HG03159 (cell line): Measurements from ENCODE around the gene COQ8A.
"Not testable (repeated sequence)": the region's sequence is repeated elsewhere in the genome, so short reads cannot be mapped to it uniquely, and the experiment has no call there.

Experiments
- ATAC-seq: cut with Tn5 transposase; IDR thresholded peaks from one replicate; pipeline ENCODE4 v1.9.1; 2021; ENCODE audit warnings: mild to moderate bottlenecking, moderate library complexity; ENCODE audit not compliant: unreplicated experiment

Gene COQ8A

DNA sequence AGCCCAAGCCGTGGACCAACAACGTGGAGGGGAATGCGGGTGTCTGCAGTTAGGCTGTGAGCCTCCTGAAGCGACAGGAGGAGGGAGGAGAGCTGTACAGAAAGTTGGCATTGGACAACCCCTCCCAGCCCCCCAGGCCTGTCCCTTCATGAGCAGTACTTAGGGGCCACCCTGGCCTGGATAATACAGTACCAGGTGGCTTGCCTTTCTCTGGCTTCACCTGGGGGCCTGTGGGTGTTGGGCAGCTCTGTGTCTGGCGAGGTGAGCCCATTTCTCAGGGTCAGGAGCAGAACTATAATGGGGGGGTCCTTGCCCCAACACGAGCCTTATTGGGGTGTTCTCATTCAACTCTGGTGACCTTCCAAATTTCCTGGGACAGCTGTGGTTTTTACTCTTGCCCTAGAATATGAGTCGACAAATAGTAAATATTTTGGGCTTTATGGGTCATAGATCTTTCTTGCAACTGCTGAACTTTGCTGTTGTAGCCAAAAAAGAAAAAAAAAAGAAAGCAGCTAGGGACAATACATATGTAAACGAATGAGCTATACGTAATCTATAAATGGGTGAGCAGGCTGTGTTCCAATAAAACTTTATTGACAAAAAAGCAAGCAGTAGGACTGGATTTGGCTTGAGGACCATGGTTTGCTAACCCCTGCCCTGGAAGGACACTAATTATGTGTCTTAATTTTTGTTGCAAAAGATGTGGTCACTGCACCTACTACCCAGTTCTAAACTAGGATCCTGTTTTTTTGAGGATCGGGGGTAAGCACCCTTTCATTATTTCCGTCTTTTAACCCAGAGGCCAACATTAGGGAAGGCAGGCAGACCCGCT, 11.4 kb downstream of the COQ8A start:
- no peak for ATAC-seq

DNA sequence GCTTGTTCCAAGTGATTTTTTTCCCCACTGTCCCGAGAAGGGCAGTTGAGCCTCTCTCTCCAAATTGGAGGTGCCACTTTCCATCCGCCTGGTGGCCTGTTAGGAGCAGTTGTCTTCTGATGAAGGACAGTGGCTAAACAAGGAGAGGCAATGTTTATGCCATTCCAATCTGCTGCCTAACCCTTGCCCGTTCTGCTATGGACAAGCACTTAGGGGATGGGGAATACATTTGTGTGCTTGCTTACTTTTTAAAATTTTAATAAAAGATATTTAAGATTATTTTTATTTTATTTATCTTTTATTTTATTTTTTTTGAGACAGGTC, 12.0 kb downstream of the COQ8A start:
- ATAC-seq, result no peak

DNA sequence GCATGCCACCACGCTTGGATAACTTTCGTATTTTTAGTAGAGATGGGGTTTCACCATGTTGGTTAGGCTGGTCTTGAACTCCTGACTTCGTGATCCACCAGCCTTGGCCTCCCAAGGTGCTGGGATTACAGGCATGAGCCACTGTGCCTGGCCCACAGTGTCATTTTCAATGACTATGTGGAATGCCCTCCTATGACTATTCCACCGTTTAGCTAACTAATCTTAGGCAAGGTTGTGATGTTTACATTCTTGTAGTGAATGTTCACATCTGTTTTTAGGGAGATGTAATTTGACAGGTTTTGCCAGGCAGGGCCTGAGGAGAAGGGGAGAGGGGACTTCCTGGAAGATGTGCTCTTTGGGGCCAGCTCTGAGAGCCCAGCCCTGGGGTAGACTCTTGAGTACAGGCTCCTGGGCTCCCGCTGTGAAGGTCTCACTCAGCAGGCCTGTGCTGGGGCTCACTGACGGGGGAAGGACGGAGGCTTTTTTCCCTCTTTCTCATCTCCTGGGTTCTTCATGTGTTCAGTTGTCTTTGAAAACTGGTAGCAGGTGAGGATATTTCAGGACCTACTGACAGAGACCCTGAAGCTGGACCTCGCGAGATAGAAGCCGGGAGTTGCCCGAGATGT, 13.2 kb downstream of the COQ8A start:
- no peak for ATAC-seq

DNA sequence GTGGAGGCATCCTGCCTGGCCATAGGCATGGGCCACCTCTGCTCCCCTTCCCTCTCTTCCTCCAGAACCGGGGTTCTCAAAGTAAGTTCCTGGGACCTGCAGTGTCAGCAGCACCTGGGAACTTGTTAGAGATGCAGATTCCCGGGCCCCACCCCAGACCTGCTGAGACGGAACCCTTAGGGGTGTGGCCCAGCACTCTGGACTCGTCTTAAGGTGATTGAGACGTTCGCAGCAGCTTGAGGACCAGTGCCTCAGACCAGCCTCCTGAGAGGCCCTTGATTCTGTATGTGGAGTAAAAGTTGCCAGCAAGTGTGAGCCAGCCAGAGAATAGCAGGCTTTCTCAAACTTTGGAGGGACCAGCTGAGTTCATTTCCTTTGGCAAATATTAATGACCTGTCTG, 14.2 kb downstream of the COQ8A start:
- no peak for ATAC-seq

DNA sequence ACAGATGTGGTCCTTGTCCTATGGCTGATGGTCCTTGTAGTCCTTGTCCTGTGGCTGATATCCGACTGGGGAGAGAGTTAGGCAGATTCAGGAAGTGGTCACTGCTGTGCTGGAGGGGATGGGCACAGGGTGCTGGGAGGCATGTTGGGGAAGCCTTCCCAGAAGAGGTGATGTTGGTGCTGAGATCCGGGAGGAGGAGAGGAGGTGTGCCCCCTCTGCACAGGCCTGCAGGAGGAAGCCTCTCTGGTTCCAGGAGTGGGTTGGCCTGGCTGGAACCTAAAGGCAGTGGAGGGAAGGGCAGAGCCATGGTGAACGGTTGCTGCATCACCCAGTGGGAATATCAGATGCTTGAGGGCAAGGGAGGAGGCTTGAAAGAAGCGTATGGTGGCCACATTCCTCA, 14.7 kb downstream of the COQ8A start:
- ATAC-seq, result no peak

DNA sequence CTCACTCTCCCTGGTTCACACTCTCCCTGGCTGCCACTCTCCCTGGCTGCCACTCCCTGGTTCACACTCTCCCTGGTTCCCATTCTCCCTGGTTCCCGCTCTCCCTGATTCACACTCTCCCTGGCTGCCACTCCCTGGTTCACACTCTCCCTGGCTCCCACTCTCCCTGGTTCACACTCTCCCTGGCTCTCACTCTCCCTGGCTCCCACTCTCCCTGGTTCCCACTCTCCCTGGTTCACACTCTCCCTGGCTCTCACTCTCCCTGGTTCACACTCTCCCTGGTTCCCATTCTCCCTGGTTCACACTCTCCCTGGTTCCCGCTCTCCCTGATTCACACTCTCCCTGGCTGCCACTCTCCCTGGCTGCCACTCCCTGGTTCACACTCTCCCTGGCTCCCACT, 15.8 kb downstream of the COQ8A start:
- not testable (repeated sequence) for ATAC-seq

DNA sequence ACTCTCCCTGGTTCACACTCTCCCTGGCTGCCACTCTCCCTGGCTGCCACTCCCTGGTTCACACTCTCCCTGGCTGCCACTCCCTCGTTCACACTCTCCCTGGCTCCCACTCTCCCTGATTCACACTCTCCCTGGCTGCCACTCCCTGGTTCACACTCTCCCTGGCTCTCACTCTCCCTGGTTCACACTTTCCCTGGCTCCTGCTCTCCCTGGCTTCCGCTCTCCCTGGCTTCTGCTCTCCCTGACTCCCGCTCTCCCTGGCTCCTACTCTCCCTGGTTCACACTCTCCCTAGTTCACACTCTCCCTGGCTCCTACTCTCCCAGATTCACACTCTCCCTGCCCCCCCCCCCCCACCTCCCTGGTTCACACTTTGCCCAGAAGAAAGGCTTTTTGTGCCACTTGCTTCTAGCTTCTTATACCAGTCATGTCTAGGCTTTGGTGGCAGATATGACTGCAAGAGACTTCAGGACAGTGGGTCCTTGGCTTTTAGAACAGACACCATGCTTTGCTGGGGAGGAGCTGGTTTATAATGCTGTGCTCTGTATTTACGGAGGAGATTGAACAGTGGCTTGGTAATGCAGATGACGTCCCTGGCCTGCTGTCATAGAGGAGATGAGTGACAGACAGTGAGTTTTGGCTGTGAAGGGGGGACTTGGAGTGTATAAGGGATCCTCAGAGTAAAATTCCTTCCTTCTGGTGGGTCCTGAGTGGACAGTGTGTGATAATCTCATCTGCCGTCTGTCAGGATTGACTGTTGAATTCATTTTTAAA, 17.0 kb downstream of the COQ8A start:
- ATAC-seq, result no peak

DNA sequence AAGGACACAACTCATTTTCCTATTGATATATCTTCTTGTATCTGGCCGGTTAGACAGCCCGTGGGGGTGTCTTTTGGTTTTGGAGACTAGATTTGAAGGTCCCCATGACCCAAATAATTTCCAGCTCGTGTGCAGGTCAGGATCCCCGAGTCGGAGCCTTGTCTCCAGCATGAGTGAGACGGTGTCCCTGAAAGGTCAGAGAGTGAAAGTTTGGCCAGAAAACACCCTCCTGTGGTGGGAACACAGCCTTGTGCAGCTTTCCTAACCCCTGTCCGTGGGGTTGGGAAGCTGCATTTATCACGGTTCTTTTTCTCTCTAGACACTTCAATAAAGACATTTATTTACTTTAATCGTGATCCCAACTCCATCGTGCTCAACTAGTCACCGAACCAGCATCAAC, 17.6 kb downstream of the COQ8A start:
- no peak for ATAC-seq

DNA sequence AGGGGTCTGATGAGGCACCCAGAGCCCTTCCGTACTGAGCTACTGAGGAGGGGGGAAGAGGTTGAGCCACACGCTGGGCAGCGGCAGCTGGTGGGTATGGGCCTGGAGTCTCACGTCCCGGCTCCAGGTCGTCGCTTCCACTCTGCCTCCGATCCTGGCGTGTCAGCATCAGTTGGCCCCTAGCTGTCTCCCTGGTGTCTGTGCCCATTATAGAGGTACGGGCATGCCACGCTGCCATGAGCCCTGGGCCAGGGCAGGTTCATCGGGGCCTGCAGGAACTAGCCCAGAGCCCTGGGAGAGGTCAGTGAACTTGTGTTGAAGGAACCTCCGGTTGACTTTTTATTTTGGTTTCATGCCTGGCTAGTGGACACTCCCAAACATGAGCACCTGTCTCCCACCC, 18.2 kb downstream of the COQ8A start:
- ATAC-seq, result no peak

DNA sequence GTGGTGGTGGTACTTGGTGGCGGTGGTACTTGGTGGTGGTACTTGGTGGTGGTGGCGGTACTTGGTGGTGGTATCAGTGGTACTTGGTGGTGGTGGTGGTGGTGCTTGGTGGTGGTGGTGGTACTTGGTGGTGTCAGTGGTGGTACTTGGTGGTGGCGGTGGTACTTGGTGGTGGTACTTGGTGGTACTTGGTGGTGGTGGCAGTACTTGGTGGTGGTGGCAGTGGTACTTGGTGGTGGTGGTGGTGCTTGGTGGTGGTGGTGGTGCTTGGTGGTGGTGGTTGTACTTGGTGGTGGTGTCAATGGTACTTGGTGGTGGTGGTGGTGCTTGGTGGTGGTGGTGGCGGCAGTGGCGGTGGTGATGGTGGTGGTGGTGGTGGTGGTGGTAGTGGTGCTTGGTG, 20.2 kb downstream of the COQ8A start:
- ATAC-seq, result no peak

DNA sequence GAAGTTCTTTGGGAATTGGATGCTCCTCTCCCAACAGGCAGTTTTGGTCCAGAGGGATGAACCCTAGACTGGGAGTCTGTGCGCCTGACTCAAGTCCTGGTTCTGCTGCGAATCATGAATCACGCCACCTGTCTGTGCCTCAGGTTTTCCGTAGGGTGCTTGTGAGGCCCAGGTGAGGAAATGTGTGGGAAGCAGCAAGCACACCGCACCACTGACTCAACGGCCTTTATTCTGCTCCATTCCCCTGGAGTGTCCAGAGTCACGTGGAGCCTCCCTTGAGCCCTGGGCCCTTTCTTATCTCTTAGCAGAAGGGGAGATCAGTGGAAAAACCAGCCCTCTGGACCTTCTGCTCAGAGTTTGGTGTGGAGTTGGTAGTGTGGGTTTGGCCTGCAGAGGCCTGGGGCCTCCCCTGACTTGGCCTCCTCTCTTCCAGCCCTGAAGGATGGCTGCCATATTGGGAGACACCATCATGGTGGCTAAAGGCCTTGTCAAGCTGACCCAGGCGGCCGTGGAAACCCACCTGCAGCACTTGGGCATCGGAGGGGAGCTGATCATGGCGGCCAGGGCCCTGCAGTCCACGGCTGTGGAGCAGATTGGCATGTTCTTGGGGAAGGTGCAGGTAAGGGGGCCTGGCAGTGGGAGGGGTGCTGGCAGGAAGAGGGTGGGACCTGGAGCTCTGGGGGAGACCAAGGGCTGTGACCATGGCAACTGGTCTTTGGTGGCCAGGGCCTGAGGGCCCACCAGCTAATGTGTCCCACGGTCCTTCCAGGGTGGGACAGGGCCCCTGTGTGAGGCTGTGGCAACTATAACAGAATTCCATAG, 21.1 kb downstream of the COQ8A start:
- no peak for ATAC-seq

DNA sequence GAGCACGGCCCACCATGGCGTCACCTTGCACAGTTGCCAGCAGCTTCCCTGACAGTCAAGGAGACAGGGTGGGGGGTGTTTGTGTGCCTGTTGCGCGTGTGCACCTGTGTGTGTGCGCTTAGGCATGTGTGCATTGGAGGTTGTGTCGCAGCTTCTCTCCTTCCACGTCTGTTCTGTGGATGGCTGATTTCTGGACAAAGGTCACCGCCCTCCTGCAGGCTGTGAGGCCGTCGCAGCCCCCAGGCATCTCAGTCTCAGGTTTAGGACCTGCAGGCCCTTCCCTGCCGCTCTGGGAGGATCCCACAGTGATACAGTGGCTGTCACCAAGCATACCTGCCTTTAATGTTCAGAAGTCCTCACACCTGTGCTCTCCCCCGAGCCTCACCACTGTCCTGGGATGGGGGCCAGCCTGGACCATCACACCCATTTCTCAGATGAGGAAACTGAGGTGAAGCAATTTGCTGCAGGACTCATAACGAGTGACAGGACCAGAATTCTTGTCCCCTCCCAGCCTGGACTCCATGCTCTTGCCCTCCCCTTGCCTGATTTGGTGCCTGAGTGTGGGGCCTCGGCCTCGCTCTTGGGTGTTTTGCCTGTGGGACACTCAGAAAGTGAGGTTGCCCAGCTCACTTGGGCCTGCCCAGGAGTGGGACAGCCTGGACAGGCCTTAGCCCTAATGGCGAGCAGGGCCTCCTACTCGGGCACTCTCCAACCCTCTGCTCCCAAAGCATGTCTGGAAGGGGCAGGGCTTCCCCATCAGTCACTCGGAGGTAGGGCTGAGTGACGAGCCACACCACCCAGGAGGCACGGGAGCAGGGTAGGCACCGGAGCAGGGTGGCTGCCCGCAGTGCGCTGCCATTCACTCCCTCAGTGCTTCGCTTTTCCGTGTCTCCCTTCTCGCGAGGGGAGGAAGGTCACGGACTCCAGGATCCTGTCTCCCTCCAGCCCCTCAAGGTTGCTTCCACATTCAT, 22.6 kb downstream of the COQ8A start:
- no peak for ATAC-seq

DNA sequence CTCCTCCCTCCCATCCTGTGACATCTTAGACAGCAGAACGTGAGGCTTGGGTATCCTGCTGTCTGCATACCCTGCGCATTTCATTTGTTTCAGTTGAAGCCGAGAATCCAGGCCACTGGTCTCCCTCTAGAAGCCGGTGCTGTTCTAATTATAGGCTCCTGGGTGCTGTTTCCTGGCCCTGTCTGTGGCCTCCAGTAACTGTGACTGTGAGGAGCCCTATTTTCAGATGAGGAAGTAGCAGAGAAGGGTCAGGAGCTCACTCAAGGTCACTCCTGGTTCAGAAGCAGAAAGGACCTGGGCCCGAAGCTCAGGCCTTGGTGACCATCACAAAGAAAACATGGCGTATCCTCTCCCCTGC, 24.0 kb downstream of the COQ8A start:
- ATAC-seq, result no peak

DNA sequence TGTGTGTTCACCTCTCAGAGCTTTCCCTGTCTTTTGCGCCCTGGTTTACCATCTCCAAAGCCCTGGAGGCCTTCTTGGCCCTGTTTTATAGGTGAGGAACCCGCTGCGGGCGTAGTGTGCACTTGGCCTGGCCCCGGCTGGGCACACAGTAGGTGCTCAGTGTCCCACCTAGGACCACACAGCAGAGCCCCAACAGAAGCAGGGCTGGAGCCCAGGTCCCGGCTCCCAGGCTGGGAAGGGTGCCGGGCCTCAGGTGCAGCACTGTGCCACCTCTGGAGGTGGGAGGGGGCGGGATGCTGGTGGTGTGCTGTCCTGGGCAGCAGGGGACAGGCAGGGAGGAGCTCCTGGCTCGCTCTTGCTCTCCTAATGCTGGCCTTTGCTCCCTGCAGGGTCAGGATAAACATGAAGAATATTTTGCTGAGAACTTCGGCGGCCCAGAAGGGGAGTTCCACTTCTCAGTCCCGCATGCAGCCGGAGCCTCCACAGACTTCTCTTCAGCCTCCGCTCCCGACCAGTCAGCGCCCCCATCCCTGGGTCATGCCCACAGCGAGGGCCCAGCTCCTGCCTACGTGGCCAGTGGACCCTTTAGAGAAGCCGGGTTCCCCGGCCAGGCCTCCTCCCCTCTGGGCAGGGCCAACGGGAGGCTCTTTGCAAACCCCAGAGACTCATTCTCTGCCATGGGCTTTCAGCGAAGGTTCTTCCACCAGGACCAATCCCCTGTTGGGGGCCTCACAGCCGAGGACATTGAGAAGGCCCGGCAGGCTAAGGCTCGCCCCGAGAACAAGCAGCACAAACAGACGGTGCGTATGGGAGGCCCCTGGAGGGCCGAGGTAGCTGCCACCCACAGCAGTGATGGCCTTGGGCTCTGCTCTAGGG, 24.8 kb downstream of the COQ8A start:
- ATAC-seq, result no peak

DNA sequence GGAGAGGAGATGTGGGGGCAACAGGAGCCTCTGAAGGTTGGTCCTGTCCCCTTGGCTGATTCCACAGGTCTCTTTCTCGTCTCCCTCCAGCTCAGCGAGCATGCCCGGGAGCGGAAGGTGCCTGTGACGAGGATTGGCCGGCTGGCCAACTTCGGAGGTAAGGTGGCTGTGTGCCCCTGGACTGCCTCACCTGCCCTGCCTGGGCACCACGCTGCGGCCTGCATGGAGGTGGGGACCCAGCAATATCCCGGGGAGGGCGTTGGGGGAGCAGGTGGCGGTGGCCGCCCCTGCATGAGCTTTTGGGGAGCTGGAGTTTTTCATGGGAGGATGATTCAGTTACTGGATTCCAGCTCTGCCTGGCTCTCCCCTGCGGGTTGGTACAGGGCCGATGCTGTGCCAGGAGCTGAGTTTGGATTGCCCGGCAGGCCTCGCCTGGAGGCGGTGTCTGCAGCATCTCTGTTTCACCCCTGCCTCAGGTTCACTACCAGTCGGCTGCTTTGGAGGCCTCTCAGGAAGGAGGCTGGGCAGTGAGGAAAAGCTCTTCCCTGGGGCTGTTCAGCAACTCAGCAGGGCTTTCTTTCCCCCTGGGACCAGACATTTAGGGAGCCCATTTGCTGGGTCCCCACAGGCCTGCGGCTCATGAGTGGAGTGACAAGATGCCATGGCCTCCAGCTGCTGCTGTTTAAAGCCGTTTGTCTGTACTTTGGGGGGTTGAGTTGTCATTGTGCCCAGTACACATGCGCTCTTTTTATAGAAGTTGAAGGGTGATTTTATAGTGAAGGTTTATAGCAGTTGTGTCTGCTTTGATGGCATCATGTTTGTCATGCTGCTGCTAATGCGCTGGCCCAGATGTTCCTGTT, 25.7 kb downstream of the COQ8A start:
- ATAC-seq, result no peak

DNA sequence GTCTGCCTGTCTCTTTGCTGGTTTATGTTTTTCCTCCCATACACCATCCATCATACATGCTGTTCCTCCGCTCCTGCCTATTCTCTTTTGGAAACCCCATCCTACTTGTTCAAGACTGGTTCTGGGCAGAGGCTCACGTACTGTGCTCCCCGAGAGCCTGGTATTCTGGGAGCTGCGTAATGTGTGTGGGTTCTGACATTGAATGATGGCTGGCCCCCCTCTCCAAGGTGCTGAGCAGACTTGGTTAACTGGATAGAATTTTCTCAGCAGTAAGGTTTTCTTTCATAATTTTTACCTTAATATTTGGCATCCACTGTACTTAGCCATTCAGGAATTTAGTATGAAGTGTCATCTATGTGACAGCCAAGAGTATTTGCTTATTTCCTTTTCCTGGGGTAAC, 26.6 kb downstream of the COQ8A start:
- no peak for ATAC-seq

DNA sequence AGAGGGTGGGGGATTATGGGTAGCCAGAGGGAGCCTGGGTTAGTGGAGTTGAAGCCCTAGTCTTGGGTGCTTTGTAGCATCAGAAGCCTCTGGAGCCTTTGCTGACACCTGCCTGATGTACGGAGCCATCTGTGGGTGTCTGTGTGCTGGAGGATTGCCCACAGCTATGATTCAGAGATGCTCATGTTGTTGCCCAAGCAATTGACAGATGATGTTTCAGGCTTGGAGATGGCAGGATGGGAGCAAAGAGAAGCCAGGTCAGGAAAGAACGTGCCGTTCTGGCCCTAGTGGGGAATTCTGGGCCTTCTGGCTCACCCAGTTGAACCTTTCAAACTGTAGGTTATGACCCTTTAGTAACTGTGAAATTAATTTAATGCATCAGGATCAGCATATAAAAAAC, 27.6 kb downstream of the COQ8A start:
- no peak for ATAC-seq

DNA sequence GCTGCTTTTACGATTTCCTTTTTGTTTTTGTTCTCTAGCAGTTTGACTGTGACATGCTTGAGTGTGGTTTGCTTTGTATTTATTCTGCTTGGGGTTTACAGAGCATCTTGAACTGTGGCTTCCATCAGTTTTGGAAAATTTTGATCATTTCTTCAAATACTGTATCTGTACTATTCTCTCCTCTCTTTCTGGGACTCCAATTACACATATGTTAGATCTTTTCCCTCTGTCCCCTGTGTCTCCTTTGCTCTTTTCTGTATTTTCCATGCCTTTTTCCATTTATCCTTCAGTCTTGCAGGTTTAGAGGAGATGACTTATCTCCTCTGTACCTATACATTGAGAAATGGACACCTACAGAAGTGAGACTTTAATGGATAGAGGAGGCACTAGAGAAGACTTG, 31.7 kb downstream of the COQ8A start:
- no peak for ATAC-seq
